ENCODE measurements around the gene HSPA12B.

The HSPA12B gene

GRCh38 chr20:3692706-3693294 is 39.7 kb upstream of the HSPA12B start:
- TF ChIP-seq TEAD4 (IDR thresholded peaks at IDR 0.05) (no peak), RAD21 (IDR thresholded peaks at IDR 0.05; ENCODE audit: low read depth) (no peak)

GRCh38 chr20:3693376-3693775 is 39.1 kb upstream of the HSPA12B start:
- TF ChIP-seq ZBTB7A (IDR thresholded peaks at IDR 0.05; ENCODE audit: low read depth): no peak
- no peak for TF ChIP-seq CEBPB (IDR thresholded peaks at IDR 0.05)
- TF ChIP-seq, protein P1, sequence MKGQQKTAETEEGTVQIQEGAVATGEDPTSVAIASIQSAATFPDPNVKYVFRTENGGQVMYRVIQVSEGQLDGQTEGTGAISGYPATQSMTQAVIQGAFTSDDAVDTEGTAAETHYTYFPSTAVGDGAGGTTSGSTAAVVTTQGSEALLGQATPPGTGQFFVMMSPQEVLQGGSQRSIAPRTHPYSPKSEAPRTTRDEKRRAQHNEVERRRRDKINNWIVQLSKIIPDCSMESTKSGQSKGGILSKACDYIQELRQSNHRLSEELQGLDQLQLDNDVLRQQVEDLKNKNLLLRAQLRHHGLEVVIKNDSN (IDR thresholded peaks at IDR 0.05): no peak
- TF ChIP-seq FOXM1 (IDR thresholded peaks at IDR 0.05; ENCODE audit: borderline replicate concordance, low read depth): no peak
- no peak for TF ChIP-seq YY1 (IDR thresholded peaks at IDR 0.05; ENCODE audit: low read depth)
- no peak for TF ChIP-seq CREB1 (IDR thresholded peaks at IDR 0.05; ENCODE audit: low read depth)
- TF ChIP-seq RAD21 (IDR thresholded peaks at IDR 0.05; ENCODE audit: low read depth): no peak
- no peak for TF ChIP-seq NFIC (IDR thresholded peaks at IDR 0.05)
- TF ChIP-seq EP300 (IDR thresholded peaks at IDR 0.05; ENCODE audit: borderline replicate concordance): no peak
- TF ChIP-seq MAX (IDR thresholded peaks at IDR 0.05): no peak
- no peak for TF ChIP-seq TEAD4 (IDR thresholded peaks at IDR 0.05)
- TF ChIP-seq EGR1 (IDR thresholded peaks at IDR 0.05): no peak
- TF ChIP-seq TCF12 (IDR thresholded peaks at IDR 0.05; ENCODE audit: low read depth): no peak
- TF ChIP-seq REST (IDR thresholded peaks at IDR 0.05; ENCODE audit: low read depth): no peak
- TF ChIP-seq TAF1 (IDR thresholded peaks at IDR 0.05; ENCODE audit: low read depth): no peak

- TF ChIP-seq TAF1 (IDR thresholded peaks at IDR 0.05; ENCODE audit: low read depth) (no peak), EP300 (IDR thresholded peaks at IDR 0.05; ENCODE audit: borderline replicate concordance) (no peak), CREB1 (IDR thresholded peaks at IDR 0.05; ENCODE audit: low read depth) (no peak), FOXM1 (IDR thresholded peaks at IDR 0.05; ENCODE audit: borderline replicate concordance, low read depth) (no peak), NFIC (IDR thresholded peaks at IDR 0.05) (no peak), REST (IDR thresholded peaks at IDR 0.05; ENCODE audit: low read depth) (no peak), TEAD4 (IDR thresholded peaks at IDR 0.05) (no peak), TCF12 (IDR thresholded peaks at IDR 0.05; ENCODE audit: low read depth) (no peak), YY1 (IDR thresholded peaks at IDR 0.05; ENCODE audit: low read depth) (no peak), RAD21 (IDR thresholded peaks at IDR 0.05; ENCODE audit: low read depth) (no peak), EGR1 (IDR thresholded peaks at IDR 0.05) (no peak), MAX (IDR thresholded peaks at IDR 0.05) (no peak)
- TF ChIP-seq, protein P1 (IDR thresholded peaks at IDR 0.05): no peak
Measured at GRCh38 chr20:3694864-3695263, 37.6 kb upstream of the HSPA12B start.

- TF ChIP-seq RAD21 (IDR thresholded peaks at IDR 0.05; ENCODE audit: low read depth) (peak; percentile 51; the same call in 1 of the 2 replicates), MAX (IDR thresholded peaks at IDR 0.05) (no peak)
Measured at GRCh38 chr20:3696200-3696599, 36.3 kb upstream of the HSPA12B start.

- TF ChIP-seq FOXM1 (IDR thresholded peaks at IDR 0.05; ENCODE audit: borderline replicate concordance, low read depth) (no peak), REST (IDR thresholded peaks at IDR 0.05; ENCODE audit: low read depth) (no peak), RAD21 (IDR thresholded peaks at IDR 0.05; ENCODE audit: low read depth) (no peak), TAF1 (IDR thresholded peaks at IDR 0.05; ENCODE audit: low read depth) (no peak), YY1 (IDR thresholded peaks at IDR 0.05; ENCODE audit: low read depth) (no peak), CREB1 (IDR thresholded peaks at IDR 0.05; ENCODE audit: low read depth) (no peak), EGR1 (IDR thresholded peaks at IDR 0.05) (no peak), TCF12 (IDR thresholded peaks at IDR 0.05; ENCODE audit: low read depth) (no peak), TEAD4 (IDR thresholded peaks at IDR 0.05) (no peak), ZBTB7A (IDR thresholded peaks at IDR 0.05; ENCODE audit: low read depth) (no peak), CEBPB (IDR thresholded peaks at IDR 0.05) (no peak), NFIC (IDR thresholded peaks at IDR 0.05) (no peak), MAX (IDR thresholded peaks at IDR 0.05) (no peak), EP300 (IDR thresholded peaks at IDR 0.05; ENCODE audit: borderline replicate concordance) (no peak)
- TF ChIP-seq, protein P1 (IDR thresholded peaks at IDR 0.05): no peak
Measured at GRCh38 chr20:3696745-3697587, 35.5 kb upstream of the HSPA12B start.
